ENCODE data around the gene REEP1. TPM values are rescaled to one million over a fixed set of nuclear protein-coding genes. Genes with fewer than 3 reads are reported as not detected.

REEP1 gene
- total and polyA plus RNA-seq, 9 of the 15 experiments (the other 6 are each of a cell fraction or from before 2014, with no cell fraction given): 0.11 to 0.67 (median 0.13) TPM

DNA sequence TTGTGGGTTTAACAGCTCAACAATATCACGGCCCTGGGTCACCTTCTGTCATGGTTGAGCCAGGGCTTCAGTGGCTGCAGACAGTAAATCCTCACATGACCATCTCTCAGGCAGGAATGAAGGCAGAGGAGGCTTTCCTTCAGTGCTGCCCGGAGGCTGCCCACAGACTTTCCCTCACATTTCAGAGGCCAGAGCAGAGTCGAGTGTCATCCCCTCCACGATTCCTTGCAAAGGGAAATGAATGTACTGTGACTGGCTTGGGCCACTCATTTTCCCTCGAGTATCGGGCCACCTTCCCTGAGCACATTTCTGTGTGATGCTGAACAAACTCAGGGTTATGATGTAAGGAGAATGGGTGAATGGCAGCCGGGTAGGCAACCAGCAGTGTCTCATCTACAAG, 10.0 kb upstream of the REEP1 start:
- TF ChIP-seq, protein P1, sequence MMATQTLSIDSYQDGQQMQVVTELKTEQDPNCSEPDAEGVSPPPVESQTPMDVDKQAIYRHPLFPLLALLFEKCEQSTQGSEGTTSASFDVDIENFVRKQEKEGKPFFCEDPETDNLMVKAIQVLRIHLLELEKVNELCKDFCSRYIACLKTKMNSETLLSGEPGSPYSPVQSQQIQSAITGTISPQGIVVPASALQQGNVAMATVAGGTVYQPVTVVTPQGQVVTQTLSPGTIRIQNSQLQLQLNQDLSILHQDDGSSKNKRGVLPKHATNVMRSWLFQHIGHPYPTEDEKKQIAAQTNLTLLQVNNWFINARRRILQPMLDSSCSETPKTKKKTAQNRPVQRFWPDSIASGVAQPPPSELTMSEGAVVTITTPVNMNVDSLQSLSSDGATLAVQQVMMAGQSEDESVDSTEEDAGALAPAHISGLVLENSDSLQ (IDR thresholded peaks at IDR 0.05): no peak
- TF ChIP-seq, protein P2, sequence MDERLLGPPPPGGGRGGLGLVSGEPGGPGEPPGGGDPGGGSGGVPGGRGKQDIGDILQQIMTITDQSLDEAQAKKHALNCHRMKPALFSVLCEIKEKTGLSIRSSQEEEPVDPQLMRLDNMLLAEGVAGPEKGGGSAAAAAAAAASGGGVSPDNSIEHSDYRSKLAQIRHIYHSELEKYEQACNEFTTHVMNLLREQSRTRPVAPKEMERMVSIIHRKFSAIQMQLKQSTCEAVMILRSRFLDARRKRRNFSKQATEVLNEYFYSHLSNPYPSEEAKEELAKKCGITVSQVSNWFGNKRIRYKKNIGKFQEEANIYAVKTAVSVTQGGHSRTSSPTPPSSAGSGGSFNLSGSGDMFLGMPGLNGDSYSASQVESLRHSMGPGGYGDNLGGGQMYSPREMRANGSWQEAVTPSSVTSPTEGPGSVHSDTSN (CRISPR knock-in tag; IDR thresholded peaks at IDR 0.05; ENCODE audit: low read depth): no peak
- TF ChIP-seq, protein P2 (tag; conservative IDR thresholded peaks at IDR 0.05; ENCODE audit: low read depth): no peak
- TF ChIP-seq EP400 (IDR thresholded peaks at IDR 0.05): no peak
- no peak for TF ChIP-seq POLR2B (IDR thresholded peaks at IDR 0.05; ENCODE audit: low read depth, partially characterized antibody)
- TF ChIP-seq CEBPG (CRISPR knock-in tag; IDR thresholded peaks at IDR 0.05): no peak
- TF ChIP-seq CEBPG (tag; conservative IDR thresholded peaks at IDR 0.05 in 1 of 2, IDR thresholded peaks at IDR 0.05 in 1 of 2): no peak
- no peak for TF ChIP-seq TRIM28 (IDR thresholded peaks at IDR 0.05)
- TF ChIP-seq NFXL1 (CRISPR knock-in tag; IDR thresholded peaks at IDR 0.05): no peak
- TF ChIP-seq HMGN3 (IDR thresholded peaks at IDR 0.05; ENCODE audit: borderline replicate concordance, extremely low read depth, insufficient read length, low read depth, low read length): no peak
- TF ChIP-seq CTCF (IDR thresholded peaks at IDR 0.05 in 2 of 3, conservative IDR thresholded peaks at IDR 0.05 in 1 of 3; ENCODE audit: insufficient read depth in 2 of 3, low read depth in 1 of 3, low read length in 3 of 3): no peak
- TF ChIP-seq KDM1A (IDR thresholded peaks at IDR 0.05): no peak
- no peak for TF ChIP-seq CXXC5 (CRISPR knock-in tag; IDR thresholded peaks at IDR 0.05)
- no peak for TF ChIP-seq IFI16 (CRISPR knock-in tag; IDR thresholded peaks at IDR 0.05)
- no peak for TF ChIP-seq XRCC4 (IDR thresholded peaks at IDR 0.05; ENCODE audit: extremely low read depth, insufficient read depth, insufficient read length)
- no peak overlapping the region for H3K4me3 ChIP-seq
- DNase-seq (ENCODE audit: extremely low read depth in 1 of 4, low spot score in 3 of 4) (no peak), ATAC-seq (no peak), FAIRE-seq (no peak)
- no peaks in the 10 kb centered on the region for H4K20me1 ChIP-seq (replicated peaks; ENCODE audit: control insufficient read depth, insufficient read depth, low read length)
- H3K36me3 ChIP-seq (ENCODE audit: control insufficient read depth, insufficient read depth, low read length): no peaks in the 10 kb centered on the region
- POLR2A ChIA-PET: interaction anchor here (0.7 kb wide), 1 partner anchor 547 kb away, joined by 3 read pairs; no protein-coding TSS in a partner anchor
- H3K79me2 ChIP-seq (ENCODE audit: control insufficient read depth, insufficient read depth, low read length): no peaks in the 10 kb centered on the region
- intact Hi-C loops (cut with micrococcal nuclease): loop anchor here (5.0 kb wide), 1 partner anchor 60 kb away; no protein-coding TSS in a partner anchor
- no peak overlapping the region for H3K4me2 ChIP-seq (ENCODE audit: insufficient read depth, low read length)
- no peaks in the 10 kb centered on the region for H3K9me1 ChIP-seq (ENCODE audit: control insufficient read depth, insufficient read depth, low read length)
- CTCF ChIA-PET (ENCODE audit: low intra/inter-chr PET ratio): no interaction called here
- H3K27me3 ChIP-seq (ENCODE audit: control insufficient read depth in 2 of 2, insufficient read depth in 2 of 2, low read length in 2 of 2): peaks cover 7 to 11% of the 10 kb centered on the region in 2 experiments; a peak in 4 of 5 replicates
- H3K9ac ChIP-seq (ENCODE audit: insufficient read depth in 1 of 2, low read depth in 2 of 2, low read length in 2 of 2): no peak overlapping the region
- no peak overlapping the region for H3K27ac ChIP-seq (ENCODE audit: extremely low read depth, low read depth, low read length)
- H3K9me3 ChIP-seq (replicated peaks; ENCODE audit: control insufficient read depth, insufficient read depth, low read depth, low read length): no peaks in the 10 kb centered on the region
- no peaks in the 10 kb centered on the region for H3K4me1 ChIP-seq (replicated peaks in 1 of 2; ENCODE audit: control insufficient read depth in 2 of 2, insufficient read depth in 2 of 2, low read length in 2 of 2)
- H2AFZ ChIP-seq (ENCODE audit: low read depth, low read length): no peak overlapping the region
- WGBS (ENCODE audit: insufficient coverage, low coverage, missing lambda C conversion rate): under 1% methylated on average over 7 of the region's 7 CpGs
- no TSS peak for BruUV-seq (replicated peaks)
- in situ Hi-C loops (cut with MboI): no loop called here
